Aorta (tissue), 5 donors: ENCODE data around the gene PAX5. TPM values are rescaled to one million over a fixed set of nuclear protein-coding genes. Genes with fewer than 3 reads are reported as not detected.

Experiments
- ATAC-seq: fragments of 200-7000 bp; cut with Tn5 transposase; one replicate; pipeline ENCODE4 v1.9.1; 2022; ENCODE audit warnings: moderate library complexity; ENCODE audit not compliant: low FRiP score
- DNase-seq, 2 donors: peaks; one replicate each; pipeline ENCODE4 v3.0.0-alpha.2; 2020
- H3K27ac ChIP-seq, 2 donors: one replicate each; pipeline ENCODE4 v1.5.1; 2013; ENCODE audit warnings: low read length in 2 of 2, mild to moderate bottlenecking in 2 of 2, moderate library complexity in 2 of 2, control low read depth in 1 of 2, inconsistent platforms in 1 of 2, low read depth in 1 of 2
- H3K27me3 ChIP-seq, 2 donors: one replicate each; pipeline ENCODE4 v1.6.1; 2013; ENCODE audit warnings: control low read depth in 1 of 2, low read length in 1 of 2, mild to moderate bottlenecking in 1 of 2, moderate library complexity in 1 of 2; ENCODE audit not compliant: insufficient read depth in 2 of 2, control insufficient read depth in 1 of 2
- H3K36me3 ChIP-seq, 2 donors: one replicate each; pipeline ENCODE4 v1.6.1; 2013; ENCODE audit warnings: control low read depth in 1 of 2, low read length in 1 of 2, mild to moderate bottlenecking in 1 of 2; ENCODE audit not compliant: insufficient read depth in 2 of 2, control insufficient read depth in 1 of 2
- H3K4me1 ChIP-seq, 2 donors: one replicate each; pipeline ENCODE4 v1.6.1; 2013; ENCODE audit warnings: low read length in 2 of 2, control low read depth in 1 of 2, mild to moderate bottlenecking in 1 of 2, moderate library complexity in 1 of 2; ENCODE audit not compliant: insufficient read depth in 2 of 2, control insufficient read depth in 1 of 2
- H3K4me3 ChIP-seq, 2 donors: one replicate each; pipeline ENCODE4 v1.5.1; 2013; ENCODE audit warnings: low read length in 2 of 2, control low read depth in 1 of 2, mild to moderate bottlenecking in 1 of 2
- H3K9me3 ChIP-seq: one replicate; pipeline ENCODE4 v1.6.1; 2013; ENCODE audit warnings: mild to moderate bottlenecking, low read length; ENCODE audit not compliant: control insufficient read depth
- WGBS, 2 donors: extraction: QIAGEN DNeasy Blood & Tissue Kit; methylation state at CpG; one replicate each; pipeline ENCODE4 v1.1.7; 2013; 5-methylcytosine and 5-hydroxymethylcytosine counted together
- intact Hi-C, 2 donors: fragments of 100-400 bp; cut with DNase I; formaldehyde crosslinking; loops; one replicate each; pipeline versions ENCODE4 v1.14.2 to v1.15.0; 2022
- polyA plus RNA-seq, 2 donors: library from polyadenylated mRNA; stranded (reverse); fragments of 200-250 nt; gene quantifications; one replicate each; pipeline ENCODE4 v1.2.3, GENCODE V29; 2013
- total RNA-seq, 2 donors: library from RNA; stranded (reverse); fragmentation: NEBNext Ultra II Directional; extraction: Animal tissue kit (Norgen Biotek cat#: 25700); gene quantifications; one replicate each; pipeline ENCODE4 v1.2.1, GENCODE V29; 2021
- donor health status: healthy with polysubstance abuse.
- donor health status: Bipolar disorder and iron deficiency.
- donor health status: DM: no; HTN: no; CAD: no.
- donor health status: DM: no; HTN: no; CAD: no.
- donor health status: DM: yes; HTN: yes; CAD: no.

The PAX5 gene
- total and polyA plus RNA-seq, 4 donors, result under 0.01 to 0.81 (median 0.40) TPM

DNA sequence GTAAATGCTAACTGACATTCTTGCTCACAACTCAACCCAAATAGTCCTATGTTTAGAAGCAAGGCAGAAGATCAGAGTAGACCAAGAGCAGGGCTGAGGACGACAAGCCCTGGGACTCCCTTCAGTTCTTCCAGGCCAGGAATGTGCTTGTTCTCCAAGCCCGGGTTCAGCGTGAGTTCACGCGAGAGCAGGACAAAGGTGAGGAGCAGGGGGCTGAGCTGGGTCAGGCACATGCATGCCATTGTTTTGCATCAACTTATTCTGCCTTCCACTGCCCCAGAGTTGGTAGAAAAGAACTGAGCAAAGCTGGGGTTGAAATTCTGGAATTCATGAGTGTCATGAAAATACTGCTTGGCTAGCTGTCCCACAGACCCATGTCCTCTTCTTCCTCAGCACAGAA lies 206.5 kb downstream of the PAX5 start:
- no peak for ATAC-seq
- no peaks in the 10 kb centered on the region for H3K27me3 ChIP-seq
- H3K4me3 ChIP-seq, result no peak overlapping the region
- intact Hi-C loops, result no loop called here
- H3K9me3 ChIP-seq, result peaks cover 2% of the 10 kb centered on the region
- WGBS, 2 donors, result 63 to 66% methylated on average over 5 of the region's 5 CpGs
- H3K4me1 ChIP-seq, result no peaks in the 10 kb centered on the region
- H3K27ac ChIP-seq, result no peak overlapping the region
- H3K36me3 ChIP-seq, result no peaks in the 10 kb centered on the region
- no peak for DNase-seq

GRCh38 chr9:36826581-36826980 lies 207.5 kb downstream of the PAX5 start:
- WGBS, 2 donors, result 85 to 92% methylated on average over 4 of the region's 4 CpGs
- Histone ChIP-seq H3K9me3 (peaks cover 2% of the 10 kb centered on the region), H3K4me1 (no peaks in the 10 kb centered on the region), H3K27me3 (no peaks in the 10 kb centered on the region), H3K36me3 (no peaks in the 10 kb centered on the region), H3K4me3 (no peak overlapping the region), H3K27ac (no peak overlapping the region)
- ATAC-seq, result no peak
- no peak for DNase-seq
- intact Hi-C loops, result no loop called here

DNA sequence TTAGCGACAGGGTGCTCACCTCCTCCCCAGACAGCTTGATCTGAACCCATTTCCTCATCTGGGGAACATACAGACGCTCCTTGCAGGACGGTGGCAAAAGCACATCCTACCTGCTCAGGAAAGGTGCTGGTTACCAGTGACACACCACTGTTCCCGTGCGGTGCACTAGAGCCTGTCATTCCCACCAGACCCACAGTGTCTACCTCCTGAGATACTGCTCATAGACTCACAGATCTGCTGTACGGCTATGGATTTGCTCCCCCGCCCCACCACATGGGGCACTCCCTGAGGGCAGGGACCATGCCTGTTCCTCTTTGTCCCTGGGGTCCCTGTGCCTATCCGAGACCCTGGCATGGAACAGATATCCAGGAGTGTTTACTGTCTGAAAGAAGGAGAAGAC lies 208.9 kb downstream of the PAX5 start:
- no peaks in the 10 kb centered on the region for H3K27me3 ChIP-seq
- H3K4me1 ChIP-seq, result no peaks in the 10 kb centered on the region
- intact Hi-C loops, result no loop called here
- no peak for ATAC-seq
- no peak overlapping the region for H3K4me3 ChIP-seq
- DNase-seq, result no peak
- 77 to 82% methylated on average over 8 of the region's 8 CpGs for WGBS, 2 donors
- H3K27ac ChIP-seq, result no peak overlapping the region
- H3K36me3 ChIP-seq, result no peaks in the 10 kb centered on the region
- peaks cover 2% of the 10 kb centered on the region for H3K9me3 ChIP-seq

DNA sequence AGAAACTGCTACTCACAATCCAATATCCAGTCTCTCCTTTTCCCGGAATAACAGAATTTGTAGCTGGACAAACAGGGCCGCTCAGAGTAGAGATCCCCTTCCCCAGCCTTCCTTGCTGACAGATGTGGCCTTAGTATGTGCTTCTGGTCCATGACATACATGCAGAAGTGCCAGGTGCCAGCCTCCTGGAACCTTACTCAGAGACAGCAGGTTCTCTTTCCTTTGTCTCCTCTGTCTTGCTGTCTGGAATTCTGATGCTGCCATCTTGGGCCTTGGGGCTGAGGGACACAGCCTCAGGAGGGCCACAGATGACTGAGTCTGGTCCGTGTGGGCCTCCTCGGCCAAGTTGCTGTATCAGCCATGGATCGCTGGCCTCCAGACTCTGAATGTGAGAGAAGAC lies 210.1 kb downstream of the PAX5 start:
- 52 to 60% methylated on average over 5 of the region's 5 CpGs for WGBS, 2 donors
- Histone ChIP-seq H3K9me3 (peaks cover 2% of the 10 kb centered on the region), H3K4me3 (no peak overlapping the region), H3K4me1 (no peaks in the 10 kb centered on the region), H3K27me3 (no peaks in the 10 kb centered on the region), H3K36me3 (no peaks in the 10 kb centered on the region), H3K27ac (no peak overlapping the region)
- DNase-seq (peak in 1 of 2 donors; percentile 44), ATAC-seq (no peak)
- intact Hi-C loops, result no loop called here

DNA sequence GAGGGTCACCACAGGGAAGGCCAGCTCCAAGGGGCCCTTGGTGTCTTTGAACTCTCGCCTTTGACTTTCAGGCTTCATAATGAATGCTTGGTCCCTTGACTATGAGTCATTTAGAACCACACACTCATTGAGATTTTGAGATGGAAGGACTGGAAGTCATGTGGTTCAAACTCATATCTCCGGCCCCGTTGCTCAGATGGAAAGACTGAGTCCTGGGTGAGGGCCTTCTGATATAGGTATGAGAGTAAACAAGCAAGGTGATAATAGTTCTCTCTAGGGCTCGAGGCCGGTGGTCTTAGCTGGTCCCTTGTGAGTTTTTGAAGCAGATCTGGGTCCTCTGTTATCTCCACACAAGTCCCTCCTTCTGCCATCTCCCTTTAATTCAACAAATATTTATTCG lies 210.6 kb downstream of the PAX5 start:
- intact Hi-C loops, result no loop called here
- ATAC-seq (no peak), DNase-seq (no peak)
- Histone ChIP-seq H3K27me3 (no peaks in the 10 kb centered on the region), H3K4me3 (no peak overlapping the region), H3K4me1 (no peaks in the 10 kb centered on the region), H3K36me3 (no peaks in the 10 kb centered on the region), H3K27ac (no peak overlapping the region), H3K9me3 (peaks cover 2% of the 10 kb centered on the region)
- 89% methylated on average over 6 of the region's 6 CpGs for WGBS, 2 donors

DNA sequence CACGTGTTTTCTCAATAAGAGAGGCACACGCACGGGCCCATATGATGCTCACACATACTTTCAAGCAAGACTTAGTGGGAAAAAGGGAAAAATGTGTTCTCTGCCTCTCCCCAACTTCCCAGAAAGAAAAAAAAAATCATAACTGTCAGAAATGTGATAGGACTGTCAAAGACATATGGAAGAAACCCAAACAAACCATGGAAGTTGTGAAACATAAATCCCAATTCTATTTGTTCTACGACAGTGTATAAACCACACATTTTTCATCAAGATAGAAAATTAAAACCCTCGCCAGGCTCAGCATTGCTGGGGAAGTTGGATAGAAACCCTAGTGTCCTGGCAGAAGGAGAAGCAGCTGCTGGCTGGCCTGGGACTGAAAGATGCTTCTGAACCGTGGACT lies 211.9 kb downstream of the PAX5 start:
- intact Hi-C loops, result no loop called here
- H3K27ac ChIP-seq, result no peak overlapping the region
- WGBS, 2 donors, result 36 to 46% methylated on average over 6 of the region's 6 CpGs
- no peaks in the 10 kb centered on the region for H3K27me3 ChIP-seq
- H3K36me3 ChIP-seq, result no peaks in the 10 kb centered on the region
- H3K4me3 ChIP-seq, result no peak overlapping the region
- no peaks in the 10 kb centered on the region for H3K4me1 ChIP-seq
- ATAC-seq, result no peak
- H3K9me3 ChIP-seq, result no peaks in the 10 kb centered on the region
- DNase-seq, result no peak

DNA sequence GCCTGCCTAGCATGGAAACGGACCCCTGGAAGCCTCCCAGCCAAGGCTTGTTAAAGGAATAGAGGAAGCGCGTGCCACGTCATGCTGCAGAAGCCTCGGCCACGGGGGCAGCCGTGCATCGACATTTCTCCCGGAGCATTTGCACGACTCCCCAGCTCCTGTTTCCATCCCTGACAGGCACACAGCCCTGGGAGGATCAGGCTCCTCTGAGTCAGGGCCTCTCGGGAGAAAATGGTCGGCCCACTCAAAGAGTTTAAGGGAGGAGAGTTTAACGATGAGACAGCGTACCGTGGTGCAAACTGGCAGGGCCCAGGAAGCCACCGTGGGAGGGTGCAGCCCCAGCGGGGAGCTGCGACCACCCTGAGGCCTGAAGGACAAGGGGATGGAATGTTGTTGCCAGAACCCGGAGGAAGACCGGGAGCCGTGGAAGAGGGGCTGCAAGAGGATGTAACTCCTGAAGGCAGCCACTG lies 213.6 kb downstream of the PAX5 start:
- no peaks in the 10 kb centered on the region for H3K4me1 ChIP-seq
- H3K4me3 ChIP-seq, result no peak overlapping the region
- no peaks in the 10 kb centered on the region for H3K9me3 ChIP-seq
- 53 to 70% methylated on average over 21 of the region's 21 CpGs for WGBS, 2 donors
- intact Hi-C loops, result no loop called here
- no peak overlapping the region for H3K27ac ChIP-seq
- DNase-seq (peak in 1 of 2 donors; percentile 41), ATAC-seq (no peak)
- H3K27me3 ChIP-seq, result no peaks in the 10 kb centered on the region
- H3K36me3 ChIP-seq, result no peaks in the 10 kb centered on the region

GRCh38 chr9:36818965-36819870 lies 214.8 kb downstream of the PAX5 start:
- Histone ChIP-seq H3K4me3 (no peak overlapping the region), H3K4me1 (no peaks in the 10 kb centered on the region), H3K27me3 (no peaks in the 10 kb centered on the region), H3K9me3 (no peaks in the 10 kb centered on the region), H3K36me3 (no peaks in the 10 kb centered on the region), H3K27ac (no peak overlapping the region)
- intact Hi-C loops, result no loop called here
- WGBS, 2 donors, result 38 to 42% methylated on average over 35 of the region's 35 CpGs
- DNase-seq (peak in 1 of 2 donors; percentile 57), ATAC-seq (peak; percentile 42)
